Kidney epithelial cell (primary cell): ENCODE measurements around the gene ZNF648. TPM values are rescaled to one million over a fixed set of nuclear protein-coding genes. Genes with fewer than 3 reads are reported as not detected.
"Not testable (repeated sequence)": the region's sequence is repeated elsewhere in the genome, so short reads cannot be mapped to it uniquely, and the experiment has no call there.

Source experiments
- DNase-seq: peaks from one replicate; pipeline ENCODE4 v3.0.0-alpha.2; 2010; ENCODE audit warnings: low read depth
- H3K27me3 ChIP-seq: 2 replicates; pipeline ENCODE4 v1.6.0; 2011; ENCODE audit warnings: low read length; ENCODE audit not compliant: control insufficient read depth, insufficient read depth
- H3K36me3 ChIP-seq: 2 replicates; pipeline ENCODE4 v1.5.1; 2011; ENCODE audit warnings: low read length; ENCODE audit not compliant: control insufficient read depth, insufficient read depth
- H3K4me3 ChIP-seq: 2 replicates; pipeline ENCODE4 v1.5.1; 2011; ENCODE audit warnings: low read depth, mild to moderate bottlenecking, control low read depth, low read length
- total RNA-seq: library from RNA; depleted of rRNA; stranded (reverse); fragments of >200 nt; gene quantifications from 2 replicates; pipeline ENCODE4 v1.2.3, GENCODE V29; 2015
- TF ChIP-seq, protein P1 (sequence below): IDR thresholded peaks from 2 replicates; pipeline ENCODE4 v1.5.1; 2011; ENCODE audit warnings: mild to moderate bottlenecking, moderate library complexity, low read length, control low read depth, inconsistent platforms; ENCODE audit not compliant: insufficient read depth, poor library complexity, severe bottlenecking

ZNF648 gene
- total RNA-seq, 1 donor from 2014 or later, result 1.0 TPM

DNA sequence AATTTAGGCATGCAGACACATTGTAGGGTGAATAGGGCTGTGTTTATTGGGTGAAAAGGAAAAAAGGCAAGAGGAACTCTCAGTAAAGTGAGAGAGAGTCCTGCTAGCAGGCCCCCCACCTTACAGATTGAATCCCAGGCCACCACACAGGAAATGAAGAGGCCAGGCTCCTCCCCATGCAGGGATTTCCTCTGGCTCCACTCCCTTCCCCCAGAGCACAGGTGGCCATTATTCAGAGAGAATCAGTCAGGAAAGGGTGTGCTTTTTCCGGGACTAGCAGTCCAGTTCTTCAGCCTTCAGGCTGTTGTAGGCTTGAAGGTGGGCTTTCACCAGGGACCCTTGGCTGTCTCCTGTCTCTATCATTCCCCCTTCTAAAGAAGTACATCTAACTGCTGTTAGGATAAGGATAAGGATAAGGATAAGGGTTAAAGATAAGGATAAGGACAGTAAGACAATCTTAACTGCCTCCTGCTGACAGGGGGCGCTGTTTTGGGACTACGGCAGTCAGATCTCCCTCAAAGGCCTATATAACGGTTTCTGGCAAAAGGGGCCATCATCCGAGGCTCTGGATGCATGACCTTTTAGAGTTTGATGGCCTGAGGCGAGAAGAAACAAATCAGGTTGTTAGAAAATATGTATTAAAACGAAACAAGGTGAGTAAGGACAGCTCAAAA, 26.3 kb downstream of the ZNF648 start:
- Histone ChIP-seq H3K36me3 (no peaks in the 10 kb centered on the region), H3K27me3 (no peaks in the 10 kb centered on the region), H3K4me3 (no peak overlapping the region)
- TF ChIP-seq, protein P1, sequence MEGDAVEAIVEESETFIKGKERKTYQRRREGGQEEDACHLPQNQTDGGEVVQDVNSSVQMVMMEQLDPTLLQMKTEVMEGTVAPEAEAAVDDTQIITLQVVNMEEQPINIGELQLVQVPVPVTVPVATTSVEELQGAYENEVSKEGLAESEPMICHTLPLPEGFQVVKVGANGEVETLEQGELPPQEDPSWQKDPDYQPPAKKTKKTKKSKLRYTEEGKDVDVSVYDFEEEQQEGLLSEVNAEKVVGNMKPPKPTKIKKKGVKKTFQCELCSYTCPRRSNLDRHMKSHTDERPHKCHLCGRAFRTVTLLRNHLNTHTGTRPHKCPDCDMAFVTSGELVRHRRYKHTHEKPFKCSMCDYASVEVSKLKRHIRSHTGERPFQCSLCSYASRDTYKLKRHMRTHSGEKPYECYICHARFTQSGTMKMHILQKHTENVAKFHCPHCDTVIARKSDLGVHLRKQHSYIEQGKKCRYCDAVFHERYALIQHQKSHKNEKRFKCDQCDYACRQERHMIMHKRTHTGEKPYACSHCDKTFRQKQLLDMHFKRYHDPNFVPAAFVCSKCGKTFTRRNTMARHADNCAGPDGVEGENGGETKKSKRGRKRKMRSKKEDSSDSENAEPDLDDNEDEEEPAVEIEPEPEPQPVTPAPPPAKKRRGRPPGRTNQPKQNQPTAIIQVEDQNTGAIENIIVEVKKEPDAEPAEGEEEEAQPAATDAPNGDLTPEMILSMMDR, result no peak
- no peak for DNase-seq

DNA sequence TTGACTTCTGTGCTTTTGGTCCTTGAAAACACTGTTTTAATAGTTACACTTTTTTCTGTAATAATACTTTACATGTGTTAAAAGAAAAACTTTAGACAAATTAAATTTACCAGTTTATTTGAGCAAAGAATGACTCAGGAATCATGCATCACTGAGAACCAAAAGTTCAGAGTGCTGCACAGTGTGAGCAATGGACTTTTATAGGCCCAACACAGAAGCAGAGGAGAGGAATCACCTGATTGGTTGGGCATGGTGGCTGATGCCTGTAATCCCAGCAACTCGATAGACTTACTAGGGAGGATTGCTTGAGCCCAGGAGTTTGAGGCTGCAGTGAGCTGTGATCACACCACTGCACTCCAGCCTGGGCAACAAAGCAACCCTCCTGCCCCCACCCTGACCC, 29.3 kb downstream of the ZNF648 start:
- DNase-seq, result peak; percentile 9
- no peaks in the 10 kb centered on the region for H3K27me3 ChIP-seq
- TF ChIP-seq, protein P1, result no peak
- H3K4me3 ChIP-seq, result no peak overlapping the region
- H3K36me3 ChIP-seq, result no peaks in the 10 kb centered on the region

DNA sequence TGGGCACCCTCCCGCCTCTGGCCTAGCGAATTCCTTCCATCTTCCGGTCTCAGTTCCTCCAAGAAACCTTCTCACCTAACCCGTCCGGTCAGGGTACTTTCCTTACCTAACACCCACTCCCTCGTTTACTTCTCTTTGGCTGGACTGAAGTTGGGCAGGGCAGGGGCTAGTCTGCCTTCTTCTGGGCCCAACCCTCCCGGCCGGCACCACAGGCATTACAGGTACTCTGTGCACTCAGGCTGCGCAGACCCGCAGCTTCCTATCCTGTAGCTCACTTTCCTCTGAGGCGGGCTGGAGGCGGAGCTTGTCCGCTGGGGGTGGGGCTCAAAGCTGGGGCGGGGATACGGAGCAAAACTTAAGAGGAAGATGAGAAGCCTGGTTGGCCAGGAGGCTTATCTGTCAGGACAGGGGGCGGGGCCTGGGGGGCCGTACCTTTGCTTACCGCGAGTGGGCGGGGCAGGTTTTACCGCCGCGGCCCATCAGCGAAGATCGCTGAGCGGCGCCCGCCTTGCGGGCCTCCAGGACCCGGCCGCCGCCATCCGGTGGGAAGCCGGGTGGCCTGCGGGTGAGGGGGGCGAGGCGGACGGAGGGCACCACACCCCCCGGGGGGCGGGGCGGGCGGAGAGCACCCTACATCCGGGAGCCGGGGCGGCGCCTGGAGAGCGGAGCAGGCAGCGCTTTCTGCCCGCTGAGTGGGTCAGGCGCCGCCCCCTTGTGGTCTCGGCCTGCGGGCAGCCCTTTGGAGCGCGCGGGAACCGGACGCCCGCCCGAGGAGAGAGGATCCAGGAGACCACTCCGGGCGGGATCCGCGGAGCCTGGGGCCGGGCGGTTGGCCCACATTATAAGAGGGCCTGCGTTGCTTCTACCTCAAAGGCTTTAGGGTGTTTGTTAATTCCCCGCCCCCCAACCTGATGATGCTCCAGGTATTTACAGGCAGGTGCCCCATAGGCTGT, 31.9 kb downstream of the ZNF648 start:
- H3K4me3 ChIP-seq, result peak overlapping the region; percentile 78
- H3K27me3 ChIP-seq, result no peaks in the 10 kb centered on the region
- no peaks in the 10 kb centered on the region for H3K36me3 ChIP-seq
- TF ChIP-seq, protein P1, result peak; percentile 47
- DNase-seq, result peak; percentile 91

DNA sequence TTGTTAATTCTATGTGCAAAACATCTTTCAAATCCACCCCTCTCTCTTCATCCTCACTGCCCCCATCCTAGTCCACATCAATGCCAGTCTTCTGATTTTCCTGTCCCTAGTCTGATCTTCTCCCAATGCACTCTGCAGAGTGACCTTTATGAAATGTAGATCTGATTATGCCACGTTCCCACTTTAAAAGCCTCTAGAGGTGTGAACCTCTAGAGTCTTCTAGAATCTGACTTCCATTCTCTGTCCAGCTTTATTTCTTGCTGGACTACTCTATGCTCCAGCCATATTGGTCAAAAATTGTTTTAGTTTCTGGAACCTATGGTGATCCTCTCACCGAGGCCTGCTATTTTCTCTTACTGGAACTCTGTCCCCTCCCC, 32.5 kb downstream of the ZNF648 start:
- Histone ChIP-seq H3K4me3 (peak overlapping the region; percentile 78), H3K27me3 (no peaks in the 10 kb centered on the region), H3K36me3 (no peaks in the 10 kb centered on the region)
- DNase-seq, result no peak
- TF ChIP-seq, protein P1, result no peak

DNA sequence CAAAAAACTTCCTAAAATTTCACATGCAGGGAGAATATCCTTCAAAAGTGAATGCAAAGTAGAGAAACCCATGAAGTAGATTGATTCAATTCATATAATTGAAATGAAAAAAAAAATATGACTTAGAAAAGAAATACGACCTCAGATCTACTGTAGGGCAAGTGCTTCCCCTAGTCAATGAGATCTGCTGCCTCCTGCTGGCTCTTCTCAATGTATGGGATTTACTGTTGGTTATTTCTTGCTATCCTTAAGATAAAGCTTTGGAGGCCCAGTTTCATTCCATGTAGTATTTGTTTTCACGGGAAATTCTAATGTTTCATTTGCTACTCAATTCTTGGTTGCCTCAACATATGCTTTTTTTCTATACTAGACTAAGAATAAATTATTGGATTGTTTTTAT, 46.2 kb downstream of the ZNF648 start:
- no peak for DNase-seq

DNA sequence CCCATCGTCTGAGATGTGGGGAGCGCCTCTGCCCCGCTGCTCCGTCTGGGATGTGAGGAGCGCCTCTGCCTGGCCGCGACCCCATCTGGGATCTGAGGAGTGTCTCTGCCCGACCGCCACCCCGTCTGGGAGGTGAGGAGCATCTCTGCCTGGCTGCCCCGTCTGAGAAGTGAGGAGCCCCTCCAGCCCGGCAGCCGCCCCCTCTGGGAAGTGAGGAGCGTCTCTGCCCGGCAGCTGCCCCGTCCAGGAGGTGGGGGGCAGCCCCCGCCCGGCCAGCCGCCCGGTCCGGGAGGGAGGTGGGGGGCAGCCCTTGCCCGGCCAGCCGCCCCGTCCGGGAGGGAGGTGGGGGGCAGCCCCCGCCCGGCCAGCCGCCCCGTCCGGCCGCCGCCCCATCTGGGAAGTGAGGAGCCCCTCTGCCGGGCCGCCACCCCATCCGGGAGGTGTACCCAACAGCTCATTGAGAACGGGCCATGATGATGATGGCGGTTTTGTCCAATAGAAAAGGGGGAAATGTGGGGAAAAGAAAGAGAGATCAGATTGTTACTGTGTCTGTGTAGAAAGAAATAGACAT, 50.6 kb downstream of the ZNF648 start:
- not testable (repeated sequence) for H3K36me3 ChIP-seq, DNase-seq, H3K4me3 ChIP-seq, H3K27me3 ChIP-seq

More for the DNA sequence above, 46.2 kb downstream of the ZNF648 start:
- H3K36me3 ChIP-seq, result no peaks in the 10 kb centered on the region
- TF ChIP-seq, protein P1, result no peak
- H3K4me3 ChIP-seq, result no peak overlapping the region
- H3K27me3 ChIP-seq, result no peaks in the 10 kb centered on the region

DNA sequence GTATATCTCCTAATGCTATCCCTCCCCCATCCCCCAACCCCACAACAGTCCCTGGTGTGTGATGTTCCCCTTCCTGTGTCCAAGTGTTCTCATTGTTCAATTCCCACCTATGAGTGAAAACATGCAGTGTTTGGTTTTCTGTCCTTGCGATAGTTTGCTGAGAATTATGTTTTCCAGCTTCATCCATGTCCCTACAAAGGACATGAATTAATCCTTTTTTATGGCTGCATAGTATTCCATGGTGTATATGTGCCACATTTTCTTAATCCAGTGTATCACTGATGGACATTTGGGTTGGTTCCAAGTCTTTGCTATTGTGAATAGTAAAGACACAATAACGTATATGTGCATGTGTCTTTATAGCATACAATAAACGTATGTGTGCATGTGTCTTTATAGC, 56.1 kb downstream of the ZNF648 start:
- H3K36me3 ChIP-seq, H3K4me3 ChIP-seq, H3K27me3 ChIP-seq, DNase-seq: not testable (repeated sequence)
